ENCODE results near the gene DENND1A.

- TF ChIP-seq JUNB (IDR thresholded peaks at IDR 0.05; ENCODE audit: unreplicated experiment) (no peak), CTCF (conservative IDR thresholded peaks at IDR 0.05; ENCODE audit: low read depth in 2 of 2) (no peak), REST (IDR thresholded peaks at IDR 0.05; ENCODE audit: unreplicated experiment) (no peak), POLR2AphosphoS5 (IDR thresholded peaks at IDR 0.05; ENCODE audit: low read depth) (no peak), EZH2phosphoT487 (IDR thresholded peaks at IDR 0.05; ENCODE audit: unreplicated experiment) (no peak), EZH2 (IDR thresholded peaks at IDR 0.05; ENCODE audit: low read depth, unreplicated experiment) (no peak), STAT1 (IDR thresholded peaks at IDR 0.05; ENCODE audit: unreplicated experiment) (no peak), CREB1 (CRISPR knock-in tag; IDR thresholded peaks at IDR 0.05; ENCODE audit: low read depth) (no peak), ZNF114 (CRISPR knock-in tag; IDR thresholded peaks at IDR 0.05) (no peak), ETS1 (IDR thresholded peaks at IDR 0.05) (no peak), ZNF462 (CRISPR knock-in tag; IDR thresholded peaks at IDR 0.05) (no peak)
Measured at GRCh38 chr9:123893115-123893514, 36.8 kb downstream of the DENND1A start.
